ENCODE data around the gene SPAG8.
A peak's percentile ranks its signal among the peaks of the same experiment; 100 is the strongest.

SPAG8 gene

GRCh38 chr9:35811381-35812024 is 559 bp downstream of the SPAG8 start:
- H3K9me3 Mint-ChIP-seq = peaks cover 3% of the 10 kb centered on the region
- H3K27ac Mint-ChIP-seq = peak overlapping the region; percentile 96
- CTCF ChIA-PET = interaction anchor here (0.8 to 2.7 kb wide), 10 partner anchors 13 to 208 kb away, joined by 3 to 14 read pairs (median 4); partner anchors contain the start of genes CCDC107, CREB3, RMRP and TLN1
- H3K27me3 Mint-ChIP-seq = peaks cover 4% of the 10 kb centered on the region
- H3K4me1 Mint-ChIP-seq = peaks cover 47% of the 10 kb centered on the region
- H3K36me3 Mint-ChIP-seq = peaks cover 22% of the 10 kb centered on the region
- DNase-seq = no peak
- peak overlapping the region; percentile 74 for H3K4me3 Mint-ChIP-seq

GRCh38 chr9:35810122-35810521 is 1.9 kb downstream of the SPAG8 start:
- Mint-ChIP-seq H3K4me1 (peaks cover 40% of the 10 kb centered on the region), H3K4me3 (no peak overlapping the region)
- CTCF ChIA-PET = interaction anchor here (2.4 kb wide), 1 partner anchor 20 kb away, joined by 7 read pairs; no protein-coding TSS in a partner anchor

GRCh38 chr9:35808433-35808832 is 3.6 kb downstream of the SPAG8 start:
- peaks cover 22% of the 10 kb centered on the region for H3K36me3 Mint-ChIP-seq
- H3K27me3 Mint-ChIP-seq = no peaks in the 10 kb centered on the region
- H3K4me3 Mint-ChIP-seq = no peak overlapping the region
- no peaks in the 10 kb centered on the region for H3K9me3 Mint-ChIP-seq
- peaks cover 31% of the 10 kb centered on the region for H3K4me1 Mint-ChIP-seq
- no peak overlapping the region for H3K27ac Mint-ChIP-seq
- DNase-seq = no peak
- CTCF ChIA-PET = interaction anchor here (2.4 kb wide), 1 partner anchor 18 kb away, joined by 7 read pairs; no protein-coding TSS in a partner anchor

More at GRCh38 chr9:35810122-35810521, 1.9 kb downstream of the SPAG8 start:
- peaks cover 24% of the 10 kb centered on the region for H3K36me3 Mint-ChIP-seq
- no peak overlapping the region for H3K27ac Mint-ChIP-seq
- no peak for DNase-seq
- H3K9me3 Mint-ChIP-seq = no peaks in the 10 kb centered on the region
- no peaks in the 10 kb centered on the region for H3K27me3 Mint-ChIP-seq

- Mint-ChIP-seq H3K4me1 (peaks cover 7% of the 10 kb centered on the region), H3K4me3 (no peak overlapping the region), H3K27me3 (no peaks in the 10 kb centered on the region), H3K27ac (no peak overlapping the region), H3K36me3 (peaks cover 23% of the 10 kb centered on the region), H3K9me3 (no peaks in the 10 kb centered on the region)
- DNase-seq = no peak
- CTCF ChIA-PET = interaction anchor here (1.3 to 2.8 kb wide), 3 partner anchors 16 to 108 kb away, joined by 3 to 10 read pairs (median 6); no protein-coding TSS in a partner anchor
Observed at GRCh38 chr9:35806101-35806500, 6.0 kb downstream of the SPAG8 start.

- Mint-ChIP-seq H3K27me3 (no peaks in the 10 kb centered on the region), H3K9me3 (no peaks in the 10 kb centered on the region), H3K4me3 (no peak overlapping the region), H3K4me1 (peaks cover 6% of the 10 kb centered on the region), H3K27ac (no peak overlapping the region), H3K36me3 (peaks cover 16% of the 10 kb centered on the region)
- CTCF ChIA-PET = interaction anchor here (1.9 kb wide), 1 partner anchor 12 kb away, joined by 12 read pairs; no protein-coding TSS in a partner anchor
- no peak for DNase-seq
Observed at GRCh38 chr9:35801328-35802128, 10.5 kb downstream of the SPAG8 start.

GRCh38 chr9:35800530-35800929 is 11.5 kb downstream of the SPAG8 start:
- Mint-ChIP-seq H3K27ac (no peak overlapping the region), H3K9me3 (no peaks in the 10 kb centered on the region), H3K36me3 (peaks cover 13% of the 10 kb centered on the region), H3K4me3 (no peak overlapping the region), H3K27me3 (no peaks in the 10 kb centered on the region), H3K4me1 (peaks cover 6% of the 10 kb centered on the region)
- CTCF ChIA-PET = interaction anchor here (1.9 kb wide), 1 partner anchor 11 kb away, joined by 12 read pairs; no protein-coding TSS in a partner anchor
- no peak for DNase-seq

- Mint-ChIP-seq H3K4me3 (no peak overlapping the region), H3K4me1 (peaks cover 13% of the 10 kb centered on the region), H3K36me3 (peaks cover 8% of the 10 kb centered on the region), H3K27me3 (no peaks in the 10 kb centered on the region), H3K9me3 (no peaks in the 10 kb centered on the region), H3K27ac (no peak overlapping the region)
- CTCF ChIA-PET = interaction anchor here (1.2 to 3.8 kb wide), 3 partner anchors 13 to 42 kb away, joined by 4 to 10 read pairs (median 5); partner anchors contain the start of gene SPAG8
- DNase-seq = no peak
Observed at GRCh38 chr9:35798658-35799374, 13.2 kb downstream of the SPAG8 start.

- H3K27me3 Mint-ChIP-seq = no peaks in the 10 kb centered on the region
- H3K4me1 Mint-ChIP-seq = peaks cover 13% of the 10 kb centered on the region
- H3K9me3 Mint-ChIP-seq = no peaks in the 10 kb centered on the region
- no peak overlapping the region for H3K4me3 Mint-ChIP-seq
- CTCF ChIA-PET = interaction anchor here (1.5 to 3.8 kb wide), 2 partner anchors 29 to 41 kb away, joined by 4 to 10 read pairs; no protein-coding TSS in a partner anchor
- no peak overlapping the region for H3K27ac Mint-ChIP-seq
- H3K36me3 Mint-ChIP-seq = peaks cover 10% of the 10 kb centered on the region
- DNase-seq = no peak
Observed at GRCh38 chr9:35797311-35798109, 14.6 kb downstream of the SPAG8 start.

GRCh38 chr9:35795695-35796094 is 16.4 kb downstream of the SPAG8 start:
- Mint-ChIP-seq H3K27me3 (no peaks in the 10 kb centered on the region), H3K4me1 (peaks cover 13% of the 10 kb centered on the region), H3K36me3 (peaks cover 2% of the 10 kb centered on the region), H3K9me3 (no peaks in the 10 kb centered on the region), H3K27ac (no peak overlapping the region), H3K4me3 (no peak overlapping the region)
- DNase-seq = no peak
- CTCF ChIA-PET = interaction anchor here (1.5 to 3.8 kb wide), 3 partner anchors 30 to 99 kb away, joined by 3 to 10 read pairs (median 6); no protein-coding TSS in a partner anchor

GRCh38 chr9:35793461-35793860 is 18.6 kb downstream of the SPAG8 start:
- H3K4me1 Mint-ChIP-seq = peaks cover 13% of the 10 kb centered on the region
- no peak for DNase-seq
- H3K9me3 Mint-ChIP-seq = no peaks in the 10 kb centered on the region
- no peak overlapping the region for H3K4me3 Mint-ChIP-seq
- H3K36me3 Mint-ChIP-seq = peaks cover 8% of the 10 kb centered on the region
- H3K27ac Mint-ChIP-seq = no peak overlapping the region
- no peaks in the 10 kb centered on the region for H3K27me3 Mint-ChIP-seq
- CTCF ChIA-PET = interaction anchor here (1.2 to 1.5 kb wide), 3 partner anchors 33 to 88 kb away, joined by 7 to 9 read pairs (median 8); no protein-coding TSS in a partner anchor

- Mint-ChIP-seq H3K4me1 (peaks cover 13% of the 10 kb centered on the region), H3K27ac (no peak overlapping the region), H3K4me3 (no peak overlapping the region), H3K27me3 (no peaks in the 10 kb centered on the region), H3K36me3 (peaks cover 9% of the 10 kb centered on the region), H3K9me3 (no peaks in the 10 kb centered on the region)
- DNase-seq = no peak
- CTCF ChIA-PET = interaction anchor here (1.2 to 1.5 kb wide), 3 partner anchors 34 to 89 kb away, joined by 7 to 9 read pairs (median 8); no protein-coding TSS in a partner anchor
Observed at GRCh38 chr9:35792826-35793225, 19.2 kb downstream of the SPAG8 start.

GRCh38 chr9:35792024-35792813 is 19.8 kb downstream of the SPAG8 start:
- H3K4me3 Mint-ChIP-seq = no peak overlapping the region
- H3K27ac Mint-ChIP-seq = no peak overlapping the region
- no peak for DNase-seq
- H3K36me3 Mint-ChIP-seq = peaks cover 15% of the 10 kb centered on the region
- CTCF ChIA-PET = interaction anchor here (1.0 to 1.5 kb wide), 3 partner anchors 34 to 90 kb away, joined by 7 to 9 read pairs (median 8); no protein-coding TSS in a partner anchor
- H3K27me3 Mint-ChIP-seq = no peaks in the 10 kb centered on the region
- no peaks in the 10 kb centered on the region for H3K9me3 Mint-ChIP-seq
- H3K4me1 Mint-ChIP-seq = peaks cover 11% of the 10 kb centered on the region
